ENCODE data around the gene UNC5B.

Gene UNC5B

DNA sequence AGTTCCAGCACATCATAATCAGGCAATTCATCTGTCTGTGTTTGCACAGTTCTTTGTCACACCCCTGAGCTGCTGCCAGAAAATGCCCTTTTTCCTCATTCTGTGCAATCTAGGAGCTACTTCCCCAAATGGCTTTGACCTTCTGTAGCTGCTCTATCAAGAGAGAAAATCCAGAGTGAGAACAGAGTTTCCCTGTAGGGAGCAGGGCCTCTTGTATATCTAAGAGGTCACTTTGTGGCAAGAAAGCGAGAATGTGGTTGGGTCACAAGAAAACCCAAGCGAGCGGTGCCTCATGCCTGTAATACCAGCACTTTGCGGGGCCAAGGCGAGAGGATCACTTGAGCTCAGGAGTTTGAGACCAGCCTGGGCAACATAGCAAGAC is 131.0 kb downstream of the UNC5B start:
- Histone ChIP-seq H3K36me3 (ENCODE audit: insufficient read depth, low read length) (no peaks in the 10 kb centered on the region), H3K27ac (no peak overlapping the region), H3K4me3 (no peak overlapping the region), H3K9ac (ENCODE audit: insufficient read length) (no peak overlapping the region), H3K9me3 (ENCODE audit: low read depth, low read length) (no peaks in the 10 kb centered on the region)
- no peak for TF ChIP-seq EZH2 (IDR thresholded peaks at IDR 0.05)
- no peak for TF ChIP-seq POLR2AphosphoS5 (IDR thresholded peaks at IDR 0.05; ENCODE audit: borderline replicate concordance, low read depth, low read length)
- no peak for TF ChIP-seq FOXP2 (optimal IDR thresholded peaks at IDR 0.05; ENCODE audit: control extremely low read depth, extremely low read length, insufficient read depth)
- DNase-seq (ENCODE audit: low read depth, low spot score) = no peak

DNA sequence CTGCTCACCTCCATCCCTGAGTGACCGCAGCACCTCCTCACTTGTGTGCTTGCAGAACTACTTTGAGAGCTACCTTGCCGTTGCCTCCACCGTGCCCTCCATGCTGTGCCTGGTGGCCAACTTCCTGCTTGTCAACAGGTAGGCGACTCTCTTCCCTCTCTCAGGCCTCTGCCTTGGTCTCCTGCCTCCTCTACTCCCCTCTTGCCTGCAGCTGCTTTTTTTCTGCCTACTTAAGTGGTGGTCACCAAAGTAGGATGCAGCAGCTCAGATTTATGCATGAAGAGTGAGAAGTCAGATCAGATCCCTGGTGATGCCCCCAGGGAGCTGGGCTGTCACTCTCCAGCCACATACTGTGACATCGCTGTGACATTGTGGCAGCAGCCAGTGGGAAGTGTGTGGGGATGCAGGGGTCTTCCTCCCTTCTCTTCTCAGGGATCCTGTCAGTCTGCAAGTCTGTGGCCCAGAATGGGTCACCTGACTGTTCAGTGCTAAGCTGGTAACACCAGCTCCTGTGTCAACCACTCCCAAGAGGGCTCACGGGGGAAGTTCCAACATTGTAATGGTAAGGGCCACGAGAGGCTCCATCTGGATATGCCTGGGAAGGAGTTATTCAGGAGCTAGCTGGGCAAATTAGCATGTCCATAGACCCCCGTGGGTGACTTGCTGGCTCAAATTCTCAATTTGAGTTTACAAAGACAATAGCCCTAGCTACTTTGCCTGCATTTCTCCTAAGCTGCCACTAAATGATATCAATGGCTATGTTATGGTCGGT is 132.0 kb downstream of the UNC5B start:
- no peaks in the 10 kb centered on the region for H3K9me3 ChIP-seq (ENCODE audit: low read depth, low read length)
- H3K36me3 ChIP-seq (ENCODE audit: insufficient read depth, low read length) = no peaks in the 10 kb centered on the region
- TF ChIP-seq FOXP2 (optimal IDR thresholded peaks at IDR 0.05; ENCODE audit: control extremely low read depth, extremely low read length, insufficient read depth) (no peak), EZH2 (IDR thresholded peaks at IDR 0.05) (no peak), POLR2AphosphoS5 (IDR thresholded peaks at IDR 0.05; ENCODE audit: borderline replicate concordance, low read depth, low read length) (no peak)
- no peak for DNase-seq (ENCODE audit: low read depth, low spot score)
- H3K9ac ChIP-seq (ENCODE audit: insufficient read length) = no peak overlapping the region
- H3K4me3 ChIP-seq = no peak overlapping the region
- no peak overlapping the region for H3K27ac ChIP-seq

DNA sequence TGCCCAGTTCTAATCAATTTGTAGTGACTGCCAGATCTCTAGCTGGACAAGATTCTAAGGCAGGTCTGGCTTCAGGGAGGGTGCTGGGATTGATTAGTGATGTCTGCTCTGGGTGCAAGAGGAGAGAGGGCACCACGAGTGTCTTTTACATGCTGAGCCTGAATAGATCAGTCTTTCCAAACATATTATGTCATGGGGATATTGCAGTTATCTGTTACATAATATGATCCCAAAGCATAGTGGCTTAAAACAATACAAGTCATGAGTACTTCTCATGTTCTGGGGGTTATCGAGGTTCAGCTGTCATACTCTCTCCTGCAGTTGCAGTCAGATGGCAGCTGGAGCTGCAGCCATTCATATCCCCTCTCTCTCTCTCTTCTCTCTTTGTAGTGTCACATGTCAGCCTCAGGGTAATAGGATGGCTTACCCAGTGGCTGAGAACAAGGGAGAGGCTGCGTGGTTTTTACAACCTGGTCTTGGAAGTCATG is 132.7 kb downstream of the UNC5B start:
- no peaks in the 10 kb centered on the region for H3K9me3 ChIP-seq (ENCODE audit: low read depth, low read length)
- no peak overlapping the region for H3K9ac ChIP-seq (ENCODE audit: insufficient read length)
- DNase-seq (ENCODE audit: low read depth, low spot score) = no peak
- H3K27ac ChIP-seq = no peak overlapping the region
- H3K36me3 ChIP-seq (ENCODE audit: insufficient read depth, low read length) = no peaks in the 10 kb centered on the region
- TF ChIP-seq EZH2 (IDR thresholded peaks at IDR 0.05) (no peak), POLR2AphosphoS5 (IDR thresholded peaks at IDR 0.05; ENCODE audit: borderline replicate concordance, low read depth, low read length) (no peak), FOXP2 (optimal IDR thresholded peaks at IDR 0.05; ENCODE audit: control extremely low read depth, extremely low read length, insufficient read depth) (no peak)
- no peak overlapping the region for H3K4me3 ChIP-seq

DNA sequence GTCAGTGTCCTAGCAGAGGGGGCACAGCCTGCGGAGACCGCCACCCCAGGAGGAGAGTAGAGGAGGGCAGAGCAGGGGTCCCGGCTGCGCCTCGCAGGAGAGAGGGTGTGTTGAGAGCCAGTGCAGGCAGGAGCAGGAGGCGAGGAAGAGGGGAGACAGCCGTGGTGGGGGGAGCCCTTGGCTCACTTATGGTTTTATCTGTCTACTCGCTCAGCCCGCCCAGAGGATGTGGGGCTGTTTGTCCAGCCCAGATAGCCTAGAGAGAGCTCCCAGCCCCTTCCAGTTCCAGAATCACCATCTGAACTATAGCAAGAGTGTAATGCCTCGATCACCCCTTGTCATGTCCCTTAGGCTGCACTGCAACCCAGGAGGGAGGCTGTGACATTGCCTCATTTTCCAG is 133.3 kb downstream of the UNC5B start:
- no peak overlapping the region for H3K4me3 ChIP-seq
- H3K36me3 ChIP-seq (ENCODE audit: insufficient read depth, low read length) = no peaks in the 10 kb centered on the region
- no peak overlapping the region for H3K27ac ChIP-seq
- TF ChIP-seq EZH2 (IDR thresholded peaks at IDR 0.05) (no peak), FOXP2 (optimal IDR thresholded peaks at IDR 0.05; ENCODE audit: control extremely low read depth, extremely low read length, insufficient read depth) (no peak), POLR2AphosphoS5 (IDR thresholded peaks at IDR 0.05; ENCODE audit: borderline replicate concordance, low read depth, low read length) (no peak)
- no peaks in the 10 kb centered on the region for H3K9me3 ChIP-seq (ENCODE audit: low read depth, low read length)
- DNase-seq (ENCODE audit: low read depth, low spot score) = no peak
- no peak overlapping the region for H3K9ac ChIP-seq (ENCODE audit: insufficient read length)

DNA sequence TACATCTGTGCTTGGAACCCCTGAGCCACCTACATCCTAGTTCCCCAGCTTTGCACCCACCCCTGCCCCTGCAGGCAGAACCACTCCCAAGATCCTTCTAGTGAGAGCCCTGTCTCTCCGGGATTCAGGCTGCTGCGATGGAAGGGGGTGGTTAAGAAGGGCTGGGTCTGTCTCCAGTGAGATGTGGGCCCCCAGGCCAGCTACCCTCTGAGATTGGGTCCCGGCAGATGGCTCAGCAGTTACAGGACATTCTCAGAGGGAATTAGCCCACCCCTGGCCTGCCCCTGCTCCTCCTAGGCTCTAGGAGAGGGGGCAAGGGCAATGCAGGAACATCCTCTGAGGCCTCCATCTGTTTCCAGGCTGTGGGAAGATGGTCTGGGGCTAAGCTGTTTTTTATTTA is 134.4 kb downstream of the UNC5B start:
- Histone ChIP-seq H3K9ac (ENCODE audit: insufficient read length) (no peak overlapping the region), H3K27ac (no peak overlapping the region), H3K36me3 (ENCODE audit: insufficient read depth, low read length) (no peaks in the 10 kb centered on the region), H3K4me3 (no peak overlapping the region), H3K9me3 (ENCODE audit: low read depth, low read length) (no peaks in the 10 kb centered on the region)
- no peak for TF ChIP-seq FOXP2 (optimal IDR thresholded peaks at IDR 0.05; ENCODE audit: control extremely low read depth, extremely low read length, insufficient read depth)
- no peak for TF ChIP-seq POLR2AphosphoS5 (IDR thresholded peaks at IDR 0.05; ENCODE audit: borderline replicate concordance, low read depth, low read length)
- TF ChIP-seq EZH2 (IDR thresholded peaks at IDR 0.05) = no peak
- no peak for DNase-seq (ENCODE audit: low read depth, low spot score)

DNA sequence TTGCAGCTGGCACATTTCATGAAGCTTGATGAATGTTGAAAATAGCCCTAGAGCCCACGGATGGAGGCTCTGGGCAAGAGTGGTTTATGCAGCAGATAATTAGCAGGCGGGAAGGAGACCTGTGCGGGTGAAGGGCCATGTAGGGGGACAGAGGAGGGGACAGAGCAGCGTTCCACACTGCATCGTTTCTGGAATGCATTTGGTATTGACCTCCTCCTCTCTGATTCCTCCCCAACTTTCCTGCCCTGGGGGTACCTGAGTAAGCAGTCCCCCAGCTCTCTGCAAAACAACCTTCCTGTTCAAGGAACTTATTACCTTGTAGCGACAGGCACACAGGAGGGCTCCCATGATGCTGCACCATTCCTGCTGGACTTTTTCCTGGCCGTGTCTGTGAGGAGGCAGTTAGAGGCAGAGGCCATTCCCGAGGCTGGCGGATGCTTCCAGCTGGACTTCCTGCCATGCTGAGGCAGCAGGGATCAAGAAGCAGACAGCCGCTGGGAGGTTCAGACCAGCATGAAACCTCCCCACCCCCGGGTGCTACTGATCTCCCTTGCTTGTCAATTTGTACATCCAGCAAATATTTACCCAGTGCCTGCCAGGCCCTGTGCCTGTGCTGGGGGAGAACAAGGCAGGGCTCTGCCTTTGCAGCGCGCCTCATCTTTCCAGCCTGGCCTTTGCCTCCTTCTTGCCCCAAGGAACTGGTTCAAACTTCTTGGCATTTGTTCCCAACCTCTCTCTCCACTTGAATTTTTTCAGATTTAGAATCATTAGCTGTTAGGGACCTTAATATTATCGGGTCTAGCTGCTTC is 135.4 kb downstream of the UNC5B start:
- H3K9ac ChIP-seq (ENCODE audit: insufficient read length) = no peak overlapping the region
- no peaks in the 10 kb centered on the region for H3K9me3 ChIP-seq (ENCODE audit: low read depth, low read length)
- TF ChIP-seq EZH2 (IDR thresholded peaks at IDR 0.05) (no peak), POLR2AphosphoS5 (IDR thresholded peaks at IDR 0.05; ENCODE audit: borderline replicate concordance, low read depth, low read length) (no peak), FOXP2 (optimal IDR thresholded peaks at IDR 0.05; ENCODE audit: control extremely low read depth, extremely low read length, insufficient read depth) (no peak)
- no peak overlapping the region for H3K27ac ChIP-seq
- DNase-seq (ENCODE audit: low read depth, low spot score) = no peak
- H3K4me3 ChIP-seq = no peak overlapping the region
- no peaks in the 10 kb centered on the region for H3K36me3 ChIP-seq (ENCODE audit: insufficient read depth, low read length)

DNA sequence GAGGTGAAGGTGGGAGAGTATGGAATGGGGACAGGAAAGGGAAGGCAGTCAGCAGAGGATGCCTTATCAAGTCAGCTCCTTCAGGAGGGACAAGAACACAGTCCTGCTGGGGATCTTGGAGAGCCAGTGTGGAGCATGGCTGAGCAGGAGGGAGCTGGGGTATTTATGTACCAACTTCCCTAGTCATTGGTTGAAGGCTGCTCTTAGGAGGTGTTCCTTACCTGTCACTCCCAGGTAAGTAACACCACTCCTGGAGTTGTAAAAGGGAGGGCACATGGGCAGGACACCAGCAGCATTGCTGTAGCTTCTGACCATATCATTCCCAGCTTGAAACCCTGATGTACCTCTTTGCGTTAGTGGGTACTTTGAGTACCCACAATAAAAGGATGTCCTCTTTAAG is 136.5 kb downstream of the UNC5B start:
- Histone ChIP-seq H3K27ac (no peak overlapping the region), H3K36me3 (ENCODE audit: insufficient read depth, low read length) (no peaks in the 10 kb centered on the region), H3K4me3 (no peak overlapping the region), H3K9me3 (ENCODE audit: low read depth, low read length) (no peaks in the 10 kb centered on the region), H3K9ac (ENCODE audit: insufficient read length) (no peak overlapping the region)
- TF ChIP-seq POLR2AphosphoS5 (IDR thresholded peaks at IDR 0.05; ENCODE audit: borderline replicate concordance, low read depth, low read length) (no peak), EZH2 (IDR thresholded peaks at IDR 0.05) (no peak), FOXP2 (optimal IDR thresholded peaks at IDR 0.05; ENCODE audit: control extremely low read depth, extremely low read length, insufficient read depth) (no peak)
- no peak for DNase-seq (ENCODE audit: low read depth, low spot score)

DNA sequence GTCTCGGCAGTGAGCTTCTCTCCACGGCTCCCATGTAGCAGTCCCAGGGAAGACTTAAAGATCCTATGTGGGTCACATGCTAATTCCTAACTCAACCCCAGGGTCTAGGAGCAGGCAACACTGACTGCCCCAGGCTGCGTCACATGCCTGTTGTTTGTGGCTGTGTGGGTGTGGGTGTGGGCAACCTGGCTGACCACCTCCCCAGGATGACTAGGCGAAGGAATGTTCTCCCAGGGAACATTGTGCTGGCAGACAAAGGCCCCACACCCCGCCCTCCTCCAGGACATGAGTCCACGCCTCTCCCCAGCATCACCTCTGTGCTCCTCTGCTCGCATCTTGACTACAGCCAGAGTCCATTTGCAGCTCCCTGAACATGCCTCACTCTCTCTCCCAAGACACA is 137.0 kb downstream of the UNC5B start:
- Histone ChIP-seq H3K27ac (no peak overlapping the region), H3K9ac (ENCODE audit: insufficient read length) (no peak overlapping the region), H3K4me3 (no peak overlapping the region), H3K36me3 (ENCODE audit: insufficient read depth, low read length) (no peaks in the 10 kb centered on the region), H3K9me3 (ENCODE audit: low read depth, low read length) (no peaks in the 10 kb centered on the region)
- TF ChIP-seq EZH2 (IDR thresholded peaks at IDR 0.05) (no peak), FOXP2 (optimal IDR thresholded peaks at IDR 0.05; ENCODE audit: control extremely low read depth, extremely low read length, insufficient read depth) (no peak), POLR2AphosphoS5 (IDR thresholded peaks at IDR 0.05; ENCODE audit: borderline replicate concordance, low read depth, low read length) (no peak)
- no peak for DNase-seq (ENCODE audit: low read depth, low spot score)
